ENCODE measurements around the gene AP3D1. TPM values are rescaled to one million over a fixed set of nuclear protein-coding genes. Genes with fewer than 3 reads are reported as not detected.

AP3D1 gene
- total and polyA plus RNA-seq, 9 donors = 36.7 to 102 (median 70.2) TPM

DNA sequence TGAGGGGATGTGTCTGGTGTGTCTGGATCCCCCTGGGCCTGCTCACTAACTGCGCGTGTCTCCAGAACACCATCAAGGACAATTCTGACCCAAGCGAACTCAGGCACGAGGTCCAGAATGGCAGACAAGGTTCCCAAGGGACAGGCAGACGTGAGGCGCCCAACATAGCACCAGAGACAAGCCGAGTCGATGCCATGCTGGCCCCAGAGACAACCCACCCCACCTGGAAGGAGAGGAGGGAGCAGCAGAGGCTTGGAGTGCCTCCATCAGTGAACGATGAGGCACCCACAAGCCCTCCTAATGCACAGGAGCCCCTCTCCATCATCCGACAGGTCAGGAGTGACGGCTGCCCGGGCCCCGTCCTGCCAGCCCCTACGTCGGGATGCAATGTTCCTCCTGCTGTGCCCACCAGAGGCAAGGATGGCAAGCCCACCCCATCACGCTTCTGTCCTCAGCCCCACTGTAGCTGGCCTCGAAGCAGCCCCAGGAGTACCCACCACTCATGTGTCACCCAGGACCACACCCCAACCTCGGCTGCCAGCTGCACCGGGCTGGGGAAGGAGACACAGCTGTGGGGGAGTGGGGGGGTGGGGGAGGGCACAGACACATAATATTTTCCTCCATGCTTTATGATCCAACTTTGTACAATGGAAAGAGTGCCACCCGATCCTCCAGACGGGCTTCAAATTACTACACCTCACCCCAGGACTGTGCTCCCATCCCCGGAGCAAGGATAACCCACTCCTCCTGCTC, 11.8 kb downstream of the AP3D1 start:
- H3K36me3 ChIP-seq = no peaks in the 10 kb centered on the region
- TF ChIP-seq, protein P1, sequence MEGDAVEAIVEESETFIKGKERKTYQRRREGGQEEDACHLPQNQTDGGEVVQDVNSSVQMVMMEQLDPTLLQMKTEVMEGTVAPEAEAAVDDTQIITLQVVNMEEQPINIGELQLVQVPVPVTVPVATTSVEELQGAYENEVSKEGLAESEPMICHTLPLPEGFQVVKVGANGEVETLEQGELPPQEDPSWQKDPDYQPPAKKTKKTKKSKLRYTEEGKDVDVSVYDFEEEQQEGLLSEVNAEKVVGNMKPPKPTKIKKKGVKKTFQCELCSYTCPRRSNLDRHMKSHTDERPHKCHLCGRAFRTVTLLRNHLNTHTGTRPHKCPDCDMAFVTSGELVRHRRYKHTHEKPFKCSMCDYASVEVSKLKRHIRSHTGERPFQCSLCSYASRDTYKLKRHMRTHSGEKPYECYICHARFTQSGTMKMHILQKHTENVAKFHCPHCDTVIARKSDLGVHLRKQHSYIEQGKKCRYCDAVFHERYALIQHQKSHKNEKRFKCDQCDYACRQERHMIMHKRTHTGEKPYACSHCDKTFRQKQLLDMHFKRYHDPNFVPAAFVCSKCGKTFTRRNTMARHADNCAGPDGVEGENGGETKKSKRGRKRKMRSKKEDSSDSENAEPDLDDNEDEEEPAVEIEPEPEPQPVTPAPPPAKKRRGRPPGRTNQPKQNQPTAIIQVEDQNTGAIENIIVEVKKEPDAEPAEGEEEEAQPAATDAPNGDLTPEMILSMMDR (IDR thresholded peaks at IDR 0.05) = no peak
- TF ChIP-seq POLR2A (IDR thresholded peaks at IDR 0.05) (no peak), EP300 (IDR thresholded peaks at IDR 0.05) (no peak)
- WGBS, 3 donors = 72 to 85% (median 74%) methylated on average over 22 of the region's 22 CpGs
- H3K9me3 ChIP-seq = no peaks in the 10 kb centered on the region
- H3K27me3 ChIP-seq = no peaks in the 10 kb centered on the region
- no peak for DNase-seq
- peaks cover 3% of the 10 kb centered on the region for H3K4me1 ChIP-seq (ENCODE audit: insufficient read depth)
- H3K27ac ChIP-seq = peak overlapping the region in 1 of 2 donors; percentile 6
- intact Hi-C loops (cut with DNase I) = loop anchor here in 1 of 4 donors (10.0 kb wide), 1 partner anchor 245 kb away; no protein-coding TSS in a partner anchor
- no peak overlapping the region for H3K4me3 ChIP-seq

DNA sequence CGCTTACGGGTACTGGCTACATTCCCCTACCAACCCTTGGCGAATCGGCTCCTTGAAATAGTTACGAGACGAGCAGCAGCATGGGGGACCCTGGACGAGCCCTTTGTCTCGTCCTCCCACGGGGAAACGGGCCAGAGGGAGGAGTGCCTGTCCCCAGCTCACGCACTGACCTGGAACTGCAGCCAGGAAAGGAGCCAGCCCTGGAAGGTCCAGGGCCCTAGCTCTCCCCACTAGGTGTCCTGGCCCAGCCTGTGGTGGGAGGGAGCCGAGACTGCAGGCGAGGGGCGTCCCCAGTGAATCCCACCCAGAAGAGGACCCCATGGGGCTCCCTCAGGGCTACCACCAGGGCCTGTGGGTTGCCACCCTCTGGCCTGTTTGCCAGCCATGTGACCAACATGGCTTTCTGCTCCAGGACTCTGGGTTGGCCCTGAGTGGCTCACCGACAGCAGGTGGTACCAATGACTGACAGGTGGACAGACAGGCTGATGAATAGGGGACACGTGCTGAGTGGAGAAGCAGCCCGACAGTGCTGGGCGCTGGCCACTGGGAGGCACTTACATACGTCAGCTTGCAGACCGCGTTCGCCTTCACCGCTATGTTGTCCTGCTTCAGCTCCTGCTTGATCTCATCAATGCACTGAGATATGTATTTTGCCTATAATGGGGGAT, 13.2 kb downstream of the AP3D1 start:
- intact Hi-C loops (cut with DNase I) = loop anchor here in 1 of 4 donors (10.0 kb wide), 1 partner anchor 247 kb away; no protein-coding TSS in a partner anchor
- Histone ChIP-seq H3K27me3 (no peaks in the 10 kb centered on the region), H3K4me1 (ENCODE audit: insufficient read depth) (peaks cover 3% of the 10 kb centered on the region), H3K36me3 (no peaks in the 10 kb centered on the region), H3K9me3 (no peaks in the 10 kb centered on the region), H3K27ac (no peak overlapping the region), H3K4me3 (no peak overlapping the region)
- no peak for DNase-seq
- 87 to 88% (median 87%) methylated on average over 23 of the region's 23 CpGs for WGBS, 3 donors
- TF ChIP-seq EP300 (IDR thresholded peaks at IDR 0.05) = no peak
- TF ChIP-seq, protein P1 (IDR thresholded peaks at IDR 0.05) = no peak
- TF ChIP-seq POLR2A (IDR thresholded peaks at IDR 0.05) = no peak

DNA sequence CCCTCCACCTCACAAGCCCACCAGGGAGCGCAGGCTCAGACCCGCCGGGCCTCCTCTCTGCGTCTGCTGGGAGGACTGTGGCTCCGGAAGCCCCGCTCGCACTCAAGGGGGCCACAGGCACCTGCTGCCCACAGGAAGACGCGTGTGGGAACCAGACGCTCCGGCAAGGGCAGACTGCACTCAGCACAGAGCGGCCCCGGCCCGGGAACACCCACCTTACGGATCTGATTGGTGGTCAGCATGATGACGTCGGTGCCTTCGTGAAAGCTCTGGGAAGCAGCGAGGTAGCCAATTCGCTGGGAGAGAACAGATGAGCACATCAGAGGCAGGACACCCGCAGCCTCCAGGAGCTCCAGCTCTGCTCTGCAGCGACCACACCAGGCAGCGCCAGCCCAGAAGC, 14.6 kb downstream of the AP3D1 start:
- intact Hi-C loops (cut with DNase I) = loop anchor here in 1 of 4 donors (10.0 kb wide), 1 partner anchor 248 kb away; no protein-coding TSS in a partner anchor
- H3K36me3 ChIP-seq = no peaks in the 10 kb centered on the region
- no peak overlapping the region for H3K27ac ChIP-seq
- peaks cover 3% of the 10 kb centered on the region for H3K4me1 ChIP-seq (ENCODE audit: insufficient read depth)
- H3K27me3 ChIP-seq = no peaks in the 10 kb centered on the region
- DNase-seq = no peak
- TF ChIP-seq EP300 (IDR thresholded peaks at IDR 0.05) = no peak
- TF ChIP-seq, protein P1 (IDR thresholded peaks at IDR 0.05) = no peak
- no peak for TF ChIP-seq POLR2A (IDR thresholded peaks at IDR 0.05)
- WGBS, 3 donors = 88 to 91% (median 89%) methylated on average over 23 of the region's 23 CpGs
- H3K4me3 ChIP-seq = no peak overlapping the region
- H3K9me3 ChIP-seq = no peaks in the 10 kb centered on the region

DNA sequence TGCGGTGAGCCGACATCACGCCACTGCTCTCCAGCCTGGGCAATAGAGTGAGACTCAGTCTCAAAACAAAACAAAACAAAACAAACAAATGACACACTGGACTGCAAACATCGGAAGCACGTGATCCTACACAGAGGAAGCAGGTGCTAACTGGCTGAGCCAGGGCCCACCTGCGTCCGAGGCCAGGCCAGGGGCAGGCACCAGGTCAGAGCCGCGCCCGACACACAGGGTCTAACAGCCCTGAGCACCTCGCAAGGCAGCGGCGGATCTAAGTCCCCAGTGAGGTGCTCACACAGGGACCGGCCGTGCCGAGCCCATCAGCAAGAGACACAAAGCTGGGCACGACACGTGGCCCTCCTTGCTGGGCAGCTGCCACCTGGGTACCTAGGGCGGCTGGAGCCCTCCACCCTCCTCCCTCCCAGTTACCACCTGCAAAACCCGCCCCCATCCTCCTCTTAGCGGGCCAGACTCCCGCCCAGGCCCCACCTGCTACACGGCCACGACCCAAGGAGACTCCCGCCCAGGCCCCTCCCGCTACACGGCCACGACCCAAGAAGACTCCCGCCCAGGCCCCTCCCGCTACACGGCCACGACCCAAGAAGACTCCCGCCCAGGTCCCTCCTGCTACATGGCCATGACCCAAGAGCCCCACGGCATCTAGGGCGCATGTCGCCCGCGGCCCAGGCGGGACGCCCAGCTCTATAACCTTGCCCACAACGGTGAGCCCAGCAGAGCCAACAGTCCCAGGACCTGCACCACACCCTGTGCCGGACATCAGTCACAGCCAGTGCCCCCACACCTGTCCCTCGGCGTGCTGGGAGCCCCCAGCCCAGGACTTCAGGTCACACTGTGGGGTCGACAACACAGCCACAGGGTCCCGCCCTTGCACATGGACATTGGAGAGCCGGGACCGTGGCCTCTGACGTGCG, 15.6 kb downstream of the AP3D1 start:
- Histone ChIP-seq H3K27me3 (no peaks in the 10 kb centered on the region), H3K36me3 (no peaks in the 10 kb centered on the region), H3K4me3 (no peak overlapping the region), H3K4me1 (ENCODE audit: insufficient read depth) (peaks cover 3% of the 10 kb centered on the region), H3K27ac (no peak overlapping the region), H3K9me3 (no peaks in the 10 kb centered on the region)
- TF ChIP-seq POLR2A (IDR thresholded peaks at IDR 0.05) (no peak), EP300 (IDR thresholded peaks at IDR 0.05) (no peak)
- TF ChIP-seq, protein P1 (IDR thresholded peaks at IDR 0.05) = no peak
- no peak for DNase-seq
- 89 to 92% (median 90%) methylated on average over 46 to 50 of the region's 50 CpGs for WGBS, 3 donors
- intact Hi-C loops (cut with DNase I) = loop anchor here in 1 of 4 donors (10.0 kb wide), 1 partner anchor 249 kb away; no protein-coding TSS in a partner anchor

All from ovary (tissue), 9 donors.